SK-N-SH treated with all-trans-retinoic acid at 6 μM for 48 hours (cell line): ENCODE data around the gene MIEN1.

Experiments used
- ARNTL ChIP-seq: fragments of 450-650 bp; formaldehyde crosslinking; IDR thresholded peaks from 2 replicates; pipeline ENCODE4 v1.5.0; 2020; ENCODE audit warnings: low read depth, mild to moderate bottlenecking, moderate library complexity, borderline replicate concordance
- BACH2 ChIP-seq: fragments of 250-450 bp; sonication (Bioruptor Pico); IDR thresholded peaks from 2 replicates; pipeline ENCODE4 v1.9.0; 2021; ENCODE audit warnings: mild to moderate bottlenecking, borderline replicate concordance
- ISL1 ChIP-seq: fragments of 250-450 bp; sonication (Bioruptor Pico); IDR thresholded peaks from 2 replicates; pipeline ENCODE4 v2.1.2; 2022; ENCODE audit warnings: mild to moderate bottlenecking, moderate library complexity
- OSR1 ChIP-seq: fragments of 250-450 bp; sonication (Bioruptor Pico); IDR thresholded peaks from 2 replicates; pipeline ENCODE4 v1.8.0; 2022; ENCODE audit warnings: moderate library complexity, mild to moderate bottlenecking, inconsistent platforms
- RARB ChIP-seq: fragments of 250-450 bp; sonication (Bioruptor Pico); IDR thresholded peaks from 2 replicates; pipeline ENCODE4 v1.8.0; 2021; ENCODE audit warnings: mild to moderate bottlenecking, moderate library complexity
- SNAI2 ChIP-seq: fragments of 250-450 bp; sonication (Bioruptor Pico); IDR thresholded peaks from 2 replicates; pipeline ENCODE4 v1.5.0; 2020; ENCODE audit warnings: mild to moderate bottlenecking, moderate library complexity
- TCF4 ChIP-seq: fragments of 250-450 bp; sonication (Bioruptor Pico); IDR thresholded peaks from 2 replicates; pipeline ENCODE4 v1.8.0; 2021; ENCODE audit warnings: mild to moderate bottlenecking, moderate library complexity, borderline replicate concordance
- ZFP3 ChIP-seq: fragments of 250-450 bp; sonication (Bioruptor Pico); IDR thresholded peaks from 2 replicates; pipeline ENCODE4 v1.5.0; 2020; ENCODE audit warnings: mild to moderate bottlenecking, moderate library complexity
- ZFP30 ChIP-seq: fragments of 450-650 bp; formaldehyde crosslinking; IDR thresholded peaks from 2 replicates; pipeline ENCODE4 v1.5.0; 2022; ENCODE audit warnings: mild to moderate bottlenecking, moderate library complexity
- ZNF70 ChIP-seq: fragments of 450-650 bp; formaldehyde crosslinking; IDR thresholded peaks from 2 replicates; pipeline ENCODE4 v1.5.0; 2020; ENCODE audit warnings: mild to moderate bottlenecking, moderate library complexity
- TF ChIP-seq, protein P1 (sequence below): fragments of 250-450 bp; sonication (Bioruptor Pico); IDR thresholded peaks from 2 replicates; pipeline ENCODE4 v1.8.0; 2021; ENCODE audit warnings: low read depth, mild to moderate bottlenecking, moderate library complexity, borderline replicate concordance
- TF ChIP-seq, protein P2 (sequence below): fragments of 250-450 bp; sonication (Bioruptor Pico); IDR thresholded peaks from 2 replicates; pipeline ENCODE4 v1.8.0; 2020; ENCODE audit warnings: mild to moderate bottlenecking, moderate library complexity, borderline replicate concordance
- TF ChIP-seq, protein P3 (sequence below): fragments of 250-450 bp; sonication (Bioruptor Pico); IDR thresholded peaks from 2 replicates; pipeline ENCODE4 v1.5.1; 2021; ENCODE audit warnings: mild to moderate bottlenecking, moderate library complexity

DNA sequence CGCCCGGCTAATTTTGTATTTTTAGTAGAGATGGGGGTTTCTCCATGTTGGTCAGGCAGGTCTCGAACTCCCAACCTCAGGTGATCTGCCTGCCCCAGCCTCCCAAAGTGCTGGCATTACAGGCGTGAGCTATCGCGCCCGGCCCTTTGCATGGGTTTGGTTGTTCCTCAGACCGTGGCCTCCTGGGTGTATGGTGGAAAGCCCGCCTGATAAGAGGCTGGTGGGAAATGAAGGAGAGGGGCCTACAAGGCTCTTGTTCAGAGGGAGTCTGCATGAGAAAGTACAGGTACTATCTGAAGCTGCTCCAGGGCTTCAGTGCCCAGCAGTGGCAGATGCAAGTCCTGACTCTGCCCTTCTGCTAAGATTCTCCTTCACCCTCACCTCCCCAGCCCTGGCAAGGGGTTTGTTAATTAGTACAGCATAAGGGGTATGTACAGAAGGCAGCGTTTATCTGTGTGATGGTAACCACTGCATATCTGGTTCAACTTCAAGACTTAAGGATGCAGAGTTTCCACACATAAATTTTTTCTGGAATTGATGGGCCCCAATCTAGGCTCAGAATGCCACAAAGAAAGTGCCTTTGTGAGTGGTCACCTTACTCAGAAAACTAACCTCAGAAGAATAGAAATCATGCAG lies 31.6 kb upstream of the MIEN1 start:
- no peak for TF ChIP-seq ISL1 (CRISPR knock-in tag)
- TF ChIP-seq, protein P1, sequence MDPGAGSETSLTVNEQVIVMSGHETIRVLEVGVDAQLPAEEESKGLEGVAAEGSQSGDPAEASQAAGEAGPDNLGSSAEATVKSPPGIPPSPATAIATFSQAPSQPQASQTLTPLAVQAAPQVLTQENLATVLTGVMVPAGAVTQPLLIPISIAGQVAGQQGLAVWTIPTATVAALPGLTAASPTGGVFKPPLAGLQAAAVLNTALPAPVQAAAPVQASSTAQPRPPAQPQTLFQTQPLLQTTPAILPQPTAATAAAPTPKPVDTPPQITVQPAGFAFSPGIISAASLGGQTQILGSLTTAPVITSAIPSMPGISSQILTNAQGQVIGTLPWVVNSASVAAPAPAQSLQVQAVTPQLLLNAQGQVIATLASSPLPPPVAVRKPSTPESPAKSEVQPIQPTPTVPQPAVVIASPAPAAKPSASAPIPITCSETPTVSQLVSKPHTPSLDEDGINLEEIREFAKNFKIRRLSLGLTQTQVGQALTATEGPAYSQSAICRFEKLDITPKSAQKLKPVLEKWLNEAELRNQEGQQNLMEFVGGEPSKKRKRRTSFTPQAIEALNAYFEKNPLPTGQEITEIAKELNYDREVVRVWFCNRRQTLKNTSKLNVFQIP (CRISPR knock-in tag) = no peak
- no peak for TF ChIP-seq ARNTL
- TF ChIP-seq SNAI2 (CRISPR knock-in tag) = no peak
- no peak for TF ChIP-seq RARB (CRISPR knock-in tag)
- TF ChIP-seq ZFP3 (CRISPR knock-in tag) = no peak
- TF ChIP-seq ZNF70 (CRISPR knock-in tag) = no peak
- TF ChIP-seq TCF4 (CRISPR knock-in tag) = no peak
- TF ChIP-seq, protein P2, sequence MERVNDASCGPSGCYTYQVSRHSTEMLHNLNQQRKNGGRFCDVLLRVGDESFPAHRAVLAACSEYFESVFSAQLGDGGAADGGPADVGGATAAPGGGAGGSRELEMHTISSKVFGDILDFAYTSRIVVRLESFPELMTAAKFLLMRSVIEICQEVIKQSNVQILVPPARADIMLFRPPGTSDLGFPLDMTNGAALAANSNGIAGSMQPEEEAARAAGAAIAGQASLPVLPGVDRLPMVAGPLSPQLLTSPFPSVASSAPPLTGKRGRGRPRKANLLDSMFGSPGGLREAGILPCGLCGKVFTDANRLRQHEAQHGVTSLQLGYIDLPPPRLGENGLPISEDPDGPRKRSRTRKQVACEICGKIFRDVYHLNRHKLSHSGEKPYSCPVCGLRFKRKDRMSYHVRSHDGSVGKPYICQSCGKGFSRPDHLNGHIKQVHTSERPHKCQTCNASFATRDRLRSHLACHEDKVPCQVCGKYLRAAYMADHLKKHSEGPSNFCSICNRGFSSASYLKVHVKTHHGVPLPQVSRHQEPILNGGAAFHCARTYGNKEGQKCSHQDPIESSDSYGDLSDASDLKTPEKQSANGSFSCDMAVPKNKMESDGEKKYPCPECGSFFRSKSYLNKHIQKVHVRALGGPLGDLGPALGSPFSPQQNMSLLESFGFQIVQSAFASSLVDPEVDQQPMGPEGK = no peak
- no peak for TF ChIP-seq OSR1
- TF ChIP-seq BACH2 = no peak
- TF ChIP-seq ZFP30 (CRISPR knock-in tag) = no peak
- TF ChIP-seq, protein P3, sequence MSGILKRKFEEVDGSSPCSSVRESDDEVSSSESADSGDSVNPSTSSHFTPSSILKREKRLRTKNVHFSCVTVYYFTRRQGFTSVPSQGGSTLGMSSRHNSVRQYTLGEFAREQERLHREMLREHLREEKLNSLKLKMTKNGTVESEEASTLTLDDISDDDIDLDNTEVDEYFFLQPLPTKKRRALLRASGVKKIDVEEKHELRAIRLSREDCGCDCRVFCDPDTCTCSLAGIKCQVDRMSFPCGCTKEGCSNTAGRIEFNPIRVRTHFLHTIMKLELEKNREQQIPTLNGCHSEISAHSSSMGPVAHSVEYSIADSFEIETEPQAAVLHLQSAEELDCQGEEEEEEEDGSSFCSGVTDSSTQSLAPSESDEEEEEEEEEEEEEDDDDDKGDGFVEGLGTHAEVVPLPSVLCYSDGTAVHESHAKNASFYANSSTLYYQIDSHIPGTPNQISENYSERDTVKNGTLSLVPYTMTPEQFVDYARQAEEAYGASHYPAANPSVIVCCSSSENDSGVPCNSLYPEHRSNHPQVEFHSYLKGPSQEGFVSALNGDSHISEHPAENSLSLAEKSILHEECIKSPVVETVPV = no peak
